Suprapubic skin (tissue), 4 donors: Measurements from ENCODE around the gene SYT2. TPM values are rescaled to one million over a fixed set of nuclear protein-coding genes. Genes with fewer than 3 reads are reported as not detected.
A peak's percentile ranks its signal among the peaks of the same experiment; 100 is the strongest.

Experiments used
- DNase-seq, 2 donors: peaks; one replicate each; pipeline ENCODE4 v3.0.0-alpha.2; 2019; ENCODE audit warnings: low spot score in 2 of 2
- H3K27ac ChIP-seq: fragments of 200-600 bp; sonication (generic); one replicate; pipeline ENCODE4 v1.5.1; 2019
- H3K27me3 ChIP-seq: fragments of 200-600 bp; sonication (generic); one replicate; pipeline ENCODE4 v1.5.1; 2019
- H3K36me3 ChIP-seq: fragments of 200-600 bp; sonication (generic); one replicate; pipeline ENCODE4 v1.5.1; 2019
- H3K4me1 ChIP-seq: fragments of 200-600 bp; sonication (generic); one replicate; pipeline ENCODE4 v1.5.1; 2019
- H3K4me3 ChIP-seq: fragments of 200-600 bp; sonication (generic); one replicate; pipeline ENCODE4 v1.5.1; 2019; ENCODE audit warnings: mild to moderate bottlenecking
- H3K9me3 ChIP-seq: fragments of 200-600 bp; sonication (generic); one replicate; pipeline ENCODE4 v1.5.1; 2019
- CTCF ChIP-seq, 2 donors: fragments of 200-600 bp in 1 of 2; fragments of 450-650 bp in 1 of 2; sonication (generic) in 1 of 2; IDR thresholded peaks; one replicate each; pipeline ENCODE4 v1.5.1; 2016 to 2019; ENCODE audit warnings: antibody characterized with exemption in 2 of 2, mild to moderate bottlenecking in 1 of 2, moderate library complexity in 1 of 2
- EP300 ChIP-seq: sonication (generic); formaldehyde crosslinking; IDR thresholded peaks from one replicate; pipeline ENCODE4 v1.6.1; 2017; ENCODE audit warnings: antibody characterized with exemption
- POLR2A ChIP-seq, 2 donors: fragments of 450-650 bp; IDR thresholded peaks; one replicate each; pipeline ENCODE4 v1.6.1; 2017; ENCODE audit warnings: antibody characterized with exemption in 2 of 2, mild to moderate bottlenecking in 2 of 2, moderate library complexity in 2 of 2
- POLR2AphosphoS5 ChIP-seq, 3 donors: sonication (generic); formaldehyde crosslinking; IDR thresholded peaks; one replicate each; pipeline ENCODE4 v1.6.1; 2017; ENCODE audit warnings: antibody characterized with exemption in 3 of 3
- WGBS: methylation state at CpG from one replicate; pipeline ENCODE4 v1.1.5; 2018; 5-methylcytosine and 5-hydroxymethylcytosine counted together
- total RNA-seq, 4 donors: library from RNA; depleted of rRNA; stranded (reverse); fragments of >200 nt; gene quantifications; one replicate each; pipeline ENCODE4 v1.1.0, GENCODE V29; 2016

Gene SYT2
- total RNA-seq, 4 donors from 2014 or later, result 0.11 TPM; not detected in 3

- DNase-seq, result no peak
- H3K9me3 ChIP-seq, result no peaks in the 10 kb centered on the region
- TF ChIP-seq POLR2AphosphoS5 (IDR thresholded peaks at IDR 0.05), result peak in 2 of 3 donors; percentile 50 to 71
- TF ChIP-seq CTCF (IDR thresholded peaks at IDR 0.05), result no peak
- peaks cover 58% of the 10 kb centered on the region for H3K4me1 ChIP-seq
- H3K27ac ChIP-seq, result peak overlapping the region; percentile 67
- WGBS, result 69% methylated on average over 1 of the region's 1 CpG
- H3K4me3 ChIP-seq, result no peak overlapping the region
- no peaks in the 10 kb centered on the region for H3K27me3 ChIP-seq
- peaks cover 16% of the 10 kb centered on the region for H3K36me3 ChIP-seq
Measured at GRCh38 chr1:202576816-202577215, 133.4 kb downstream of the SYT2 start.

- no peaks in the 10 kb centered on the region for H3K9me3 ChIP-seq
- no peak for DNase-seq
- no peak overlapping the region for H3K4me3 ChIP-seq
- peaks cover 10% of the 10 kb centered on the region for H3K36me3 ChIP-seq
- no peaks in the 10 kb centered on the region for H3K27me3 ChIP-seq
- 39% methylated on average over 2 of the region's 2 CpGs for WGBS
- peaks cover 58% of the 10 kb centered on the region for H3K4me1 ChIP-seq
- no peak for TF ChIP-seq EP300
- TF ChIP-seq POLR2AphosphoS5 (IDR thresholded peaks at IDR 0.05), result no peak
- peak overlapping the region; percentile 67 for H3K27ac ChIP-seq
Measured at GRCh38 chr1:202575918-202576653, 134.2 kb downstream of the SYT2 start.

- TF ChIP-seq POLR2AphosphoS5 (IDR thresholded peaks at IDR 0.05) (no peak), CTCF (IDR thresholded peaks at IDR 0.05) (no peak), EP300 (no peak)
- Histone ChIP-seq H3K36me3 (no peaks in the 10 kb centered on the region), H3K27ac (no peak overlapping the region), H3K4me3 (no peak overlapping the region), H3K4me1 (peaks cover 55% of the 10 kb centered on the region), H3K9me3 (no peaks in the 10 kb centered on the region), H3K27me3 (no peaks in the 10 kb centered on the region)
- no peak for DNase-seq
- 76% methylated on average over 1 of the region's 1 CpG for WGBS
Measured at GRCh38 chr1:202572867-202573266, 137.4 kb downstream of the SYT2 start.

- no peaks in the 10 kb centered on the region for H3K36me3 ChIP-seq
- TF ChIP-seq CTCF (IDR thresholded peaks at IDR 0.05) (peak in 1 of 2 donors; percentile 62), POLR2AphosphoS5 (IDR thresholded peaks at IDR 0.05) (no peak), EP300 (no peak), POLR2A (IDR thresholded peaks at IDR 0.05) (no peak)
- 66% methylated on average over 3 of the region's 3 CpGs for WGBS
Measured at GRCh38 chr1:202571719-202572339, 138.4 kb downstream of the SYT2 start.

GRCh38 chr1:202569393-202570322 lies 140.6 kb downstream of the SYT2 start:
- TF ChIP-seq CTCF (IDR thresholded peaks at IDR 0.05) (no peak), EP300 (no peak), POLR2A (IDR thresholded peaks at IDR 0.05) (no peak), POLR2AphosphoS5 (IDR thresholded peaks at IDR 0.05) (no peak)
- Histone ChIP-seq H3K9me3 (no peaks in the 10 kb centered on the region), H3K4me1 (peaks cover 54% of the 10 kb centered on the region), H3K4me3 (no peak overlapping the region), H3K27ac (no peak overlapping the region), H3K27me3 (no peaks in the 10 kb centered on the region), H3K36me3 (peaks cover 5% of the 10 kb centered on the region)
- DNase-seq, result no peak

More at GRCh38 chr1:202571719-202572339, 138.4 kb downstream of the SYT2 start:
- Histone ChIP-seq H3K9me3 (no peaks in the 10 kb centered on the region), H3K4me1 (peaks cover 55% of the 10 kb centered on the region), H3K27me3 (no peaks in the 10 kb centered on the region), H3K4me3 (no peak overlapping the region), H3K27ac (no peak overlapping the region)
- DNase-seq, result no peak
